GM18868 (cell line): ENCODE data around the gene DBF4B.

Experiments
- ATAC-seq: cut with Tn5 transposase; IDR thresholded peaks from one replicate; pipeline ENCODE4 v1.9.1; 2021; ENCODE audit warnings: mild to moderate bottlenecking, moderate library complexity; ENCODE audit not compliant: unreplicated experiment

Gene DBF4B

GRCh38 chr17:44775838-44776621 lies 67.6 kb downstream of the DBF4B start:
- ATAC-seq = no peak

GRCh38 chr17:44776628-44777393 lies 68.3 kb downstream of the DBF4B start:
- ATAC-seq = no peak

GRCh38 chr17:44777394-44778348 lies 69.2 kb downstream of the DBF4B start:
- ATAC-seq = no peak

GRCh38 chr17:44778656-44779210 lies 70.3 kb downstream of the DBF4B start:
- ATAC-seq = no peak

- no peak for ATAC-seq
Observed at GRCh38 chr17:44779211-44780025, 71.0 kb downstream of the DBF4B start.

GRCh38 chr17:44780161-44780560 lies 71.7 kb downstream of the DBF4B start:
- ATAC-seq = no peak

- no peak for ATAC-seq
Observed at GRCh38 chr17:44780845-44781480, 72.5 kb downstream of the DBF4B start.

GRCh38 chr17:44781551-44782325 lies 73.3 kb downstream of the DBF4B start:
- no peak for ATAC-seq

- no peak for ATAC-seq
Observed at GRCh38 chr17:44782326-44782850, 73.9 kb downstream of the DBF4B start.

GRCh38 chr17:44785921-44786320 lies 77.5 kb downstream of the DBF4B start:
- ATAC-seq = no peak

- ATAC-seq = no peak
Observed at GRCh38 chr17:44786551-44787081, 78.2 kb downstream of the DBF4B start.

GRCh38 chr17:44787271-44787940 lies 78.9 kb downstream of the DBF4B start:
- no peak for ATAC-seq

- no peak for ATAC-seq
Observed at GRCh38 chr17:44788139-44788538, 79.7 kb downstream of the DBF4B start.

- no peak for ATAC-seq
Observed at GRCh38 chr17:44792276-44792675, 83.8 kb downstream of the DBF4B start.

GRCh38 chr17:44793885-44794842 lies 85.7 kb downstream of the DBF4B start:
- ATAC-seq = no peak

GRCh38 chr17:44794851-44795413 lies 86.5 kb downstream of the DBF4B start:
- no peak for ATAC-seq
